ENCODE measurements around the gene AKIRIN1.
"Not testable (repeated sequence)": the region's sequence is repeated elsewhere in the genome, so short reads cannot be mapped to it uniquely, and the experiment has no call there.

AKIRIN1 gene

GRCh38 chr1:39046613-39047210, 55.6 kb downstream of the AKIRIN1 start:
- no peak for DNase-seq

GRCh38 chr1:39047374-39048229, 56.5 kb downstream of the AKIRIN1 start:
- DNase-seq: no peak

- no peak for DNase-seq
Observed at GRCh38 chr1:39048745-39049370, 57.8 kb downstream of the AKIRIN1 start.

- no peak for DNase-seq
Observed at GRCh38 chr1:39050001-39050400, 58.9 kb downstream of the AKIRIN1 start.

GRCh38 chr1:39051193-39051850, 60.2 kb downstream of the AKIRIN1 start:
- not testable (repeated sequence) for DNase-seq

GRCh38 chr1:39051956-39052355, 60.9 kb downstream of the AKIRIN1 start:
- no peak for DNase-seq

- not testable (repeated sequence) for DNase-seq
Observed at GRCh38 chr1:39055213-39055710, 64.2 kb downstream of the AKIRIN1 start.
